Measurements from ENCODE around the gene MYBPC2.
A peak's percentile ranks its signal among the peaks of the same experiment; 100 is the strongest.

The MYBPC2 gene

DNA sequence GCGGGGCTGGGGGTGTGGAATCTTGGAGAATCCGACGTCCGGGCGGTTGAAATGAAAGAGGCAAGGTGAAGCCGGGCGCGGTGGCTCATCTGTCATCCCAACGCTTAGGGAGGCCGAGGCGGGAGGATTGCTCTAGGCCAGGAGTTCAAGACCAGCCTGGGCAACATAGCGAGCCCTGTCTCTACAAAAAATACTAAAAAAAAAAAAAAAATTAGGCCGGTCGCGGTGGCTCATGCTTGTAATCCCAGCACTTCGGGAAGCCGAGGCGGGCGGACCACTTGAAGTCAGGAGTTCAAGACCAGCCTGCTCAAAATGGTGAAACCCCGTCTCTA, 44.2 kb downstream of the MYBPC2 start:
- TF ChIP-seq, protein P1, sequence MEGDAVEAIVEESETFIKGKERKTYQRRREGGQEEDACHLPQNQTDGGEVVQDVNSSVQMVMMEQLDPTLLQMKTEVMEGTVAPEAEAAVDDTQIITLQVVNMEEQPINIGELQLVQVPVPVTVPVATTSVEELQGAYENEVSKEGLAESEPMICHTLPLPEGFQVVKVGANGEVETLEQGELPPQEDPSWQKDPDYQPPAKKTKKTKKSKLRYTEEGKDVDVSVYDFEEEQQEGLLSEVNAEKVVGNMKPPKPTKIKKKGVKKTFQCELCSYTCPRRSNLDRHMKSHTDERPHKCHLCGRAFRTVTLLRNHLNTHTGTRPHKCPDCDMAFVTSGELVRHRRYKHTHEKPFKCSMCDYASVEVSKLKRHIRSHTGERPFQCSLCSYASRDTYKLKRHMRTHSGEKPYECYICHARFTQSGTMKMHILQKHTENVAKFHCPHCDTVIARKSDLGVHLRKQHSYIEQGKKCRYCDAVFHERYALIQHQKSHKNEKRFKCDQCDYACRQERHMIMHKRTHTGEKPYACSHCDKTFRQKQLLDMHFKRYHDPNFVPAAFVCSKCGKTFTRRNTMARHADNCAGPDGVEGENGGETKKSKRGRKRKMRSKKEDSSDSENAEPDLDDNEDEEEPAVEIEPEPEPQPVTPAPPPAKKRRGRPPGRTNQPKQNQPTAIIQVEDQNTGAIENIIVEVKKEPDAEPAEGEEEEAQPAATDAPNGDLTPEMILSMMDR (IDR thresholded peaks at IDR 0.05; ENCODE audit: low read length, missing control alignments): no peak
- H3K4me3 ChIP-seq (replicated peaks; ENCODE audit: low read depth, low read length): peak overlapping the region; percentile 92
- no peak for DNase-seq (ENCODE audit: low read depth)

DNA sequence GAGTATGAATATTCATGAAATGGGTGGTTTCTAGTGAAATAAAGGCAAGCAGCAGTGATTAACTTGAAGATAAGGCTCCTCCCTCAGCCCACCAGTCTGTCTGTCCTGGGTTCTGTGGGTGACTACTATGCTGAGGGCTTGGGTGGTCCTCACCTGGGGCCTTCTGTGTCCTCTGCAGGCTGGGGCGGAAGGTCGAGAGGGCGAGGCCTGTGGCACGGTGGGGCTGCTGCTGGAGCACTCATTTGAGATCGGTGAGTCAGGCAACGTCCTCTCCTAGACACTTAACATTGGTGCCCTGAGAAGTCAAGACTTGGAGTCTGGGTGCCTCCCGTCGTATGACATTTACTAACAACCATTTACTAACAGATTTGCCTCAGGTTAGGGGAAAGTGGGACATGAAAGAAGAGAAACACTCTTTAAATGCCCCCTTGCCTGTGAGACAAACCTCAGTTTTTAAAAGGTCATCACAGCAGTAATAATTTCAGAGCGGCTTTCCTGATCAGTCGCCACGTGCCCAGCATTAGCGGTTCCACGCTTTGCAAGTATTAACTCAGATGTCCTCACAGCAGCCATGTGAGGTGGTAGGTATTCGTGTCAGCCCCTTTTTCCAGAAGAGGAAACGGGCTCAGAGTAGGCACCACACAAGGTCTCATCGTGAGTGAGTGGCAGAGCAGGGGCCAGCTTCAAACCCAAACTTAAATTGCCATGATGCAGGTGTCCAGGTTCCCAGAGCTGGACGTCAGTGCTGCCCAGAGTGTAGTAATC, 45.2 kb downstream of the MYBPC2 start:
- TF ChIP-seq, protein P1 (IDR thresholded peaks at IDR 0.05; ENCODE audit: low read length, missing control alignments): no peak
- DNase-seq (ENCODE audit: low read depth): no peak
- H3K4me3 ChIP-seq (replicated peaks; ENCODE audit: low read depth, low read length): no peak overlapping the region

DNA sequence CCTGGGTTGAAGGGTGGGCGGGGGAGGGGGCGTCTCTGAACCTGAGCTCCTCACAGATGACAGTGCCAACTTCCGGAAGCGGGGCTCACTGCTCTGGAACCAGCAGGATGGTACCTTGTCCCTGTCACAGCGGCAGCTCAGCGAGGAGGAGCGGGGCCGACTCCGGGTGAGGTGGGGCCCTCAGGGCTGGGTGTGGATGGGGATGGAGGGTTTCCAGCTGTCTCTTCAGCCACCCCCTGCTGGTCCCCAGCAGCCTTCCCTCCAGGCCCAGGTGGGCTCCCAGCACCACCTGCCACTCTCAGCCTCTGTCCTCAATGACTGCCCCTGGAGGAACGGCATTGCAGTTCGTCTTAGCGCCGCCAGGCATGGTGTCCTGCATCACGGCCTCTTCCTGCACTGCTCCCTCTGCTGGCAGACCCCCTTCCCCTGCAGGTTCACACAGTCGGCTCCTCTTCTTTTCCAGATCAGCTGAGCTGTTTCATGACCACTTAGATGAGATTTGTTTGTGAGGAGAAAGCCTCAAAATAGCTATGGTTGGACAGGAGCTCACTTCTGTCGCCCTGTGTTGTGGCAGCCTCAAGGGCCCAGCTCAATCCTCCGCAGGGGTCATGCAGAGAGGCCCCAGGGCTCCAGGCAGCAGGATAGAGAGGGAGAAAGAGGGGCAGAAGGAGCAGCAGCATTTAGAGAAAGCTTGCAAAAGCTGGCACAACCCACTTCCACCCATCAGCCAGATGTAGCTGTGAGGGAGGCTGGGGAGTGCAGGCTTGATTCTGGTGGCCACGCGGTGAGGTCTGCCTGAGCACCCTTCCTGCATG, 46.4 kb downstream of the MYBPC2 start:
- peak; percentile 52 for DNase-seq (ENCODE audit: low read depth)
- TF ChIP-seq, protein P1 (IDR thresholded peaks at IDR 0.05; ENCODE audit: low read length, missing control alignments): peak; percentile 62
- no peak overlapping the region for H3K4me3 ChIP-seq (replicated peaks; ENCODE audit: low read depth, low read length)

DNA sequence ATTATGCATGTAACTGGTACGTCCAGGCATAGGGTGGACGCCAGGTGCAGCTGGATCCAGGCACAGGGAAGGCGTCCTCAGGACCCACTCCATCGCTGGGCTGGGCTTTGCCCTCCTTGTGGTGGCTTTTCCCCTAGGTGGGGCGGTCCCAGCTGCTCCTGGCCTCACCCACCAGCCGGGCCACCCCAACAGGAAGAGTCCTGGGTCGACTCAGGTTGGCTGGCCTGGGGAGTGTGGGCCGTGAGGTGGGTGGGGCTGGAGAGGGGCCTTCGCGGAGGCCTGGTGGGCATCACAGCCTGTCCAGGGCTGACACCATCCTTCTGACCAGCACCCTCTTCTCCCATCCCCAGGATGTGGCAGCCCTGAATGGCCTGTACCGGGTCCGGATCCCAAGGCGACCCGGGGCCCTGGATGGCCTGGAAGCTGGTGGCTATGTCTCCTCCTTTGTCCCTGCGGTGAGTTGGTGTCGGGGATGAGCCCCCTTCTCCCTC, 47.1 kb downstream of the MYBPC2 start:
- no peak overlapping the region for H3K4me3 ChIP-seq (replicated peaks; ENCODE audit: low read depth, low read length)
- no peak for DNase-seq (ENCODE audit: low read depth)
- TF ChIP-seq, protein P1 (IDR thresholded peaks at IDR 0.05; ENCODE audit: low read length, missing control alignments): no peak

DNA sequence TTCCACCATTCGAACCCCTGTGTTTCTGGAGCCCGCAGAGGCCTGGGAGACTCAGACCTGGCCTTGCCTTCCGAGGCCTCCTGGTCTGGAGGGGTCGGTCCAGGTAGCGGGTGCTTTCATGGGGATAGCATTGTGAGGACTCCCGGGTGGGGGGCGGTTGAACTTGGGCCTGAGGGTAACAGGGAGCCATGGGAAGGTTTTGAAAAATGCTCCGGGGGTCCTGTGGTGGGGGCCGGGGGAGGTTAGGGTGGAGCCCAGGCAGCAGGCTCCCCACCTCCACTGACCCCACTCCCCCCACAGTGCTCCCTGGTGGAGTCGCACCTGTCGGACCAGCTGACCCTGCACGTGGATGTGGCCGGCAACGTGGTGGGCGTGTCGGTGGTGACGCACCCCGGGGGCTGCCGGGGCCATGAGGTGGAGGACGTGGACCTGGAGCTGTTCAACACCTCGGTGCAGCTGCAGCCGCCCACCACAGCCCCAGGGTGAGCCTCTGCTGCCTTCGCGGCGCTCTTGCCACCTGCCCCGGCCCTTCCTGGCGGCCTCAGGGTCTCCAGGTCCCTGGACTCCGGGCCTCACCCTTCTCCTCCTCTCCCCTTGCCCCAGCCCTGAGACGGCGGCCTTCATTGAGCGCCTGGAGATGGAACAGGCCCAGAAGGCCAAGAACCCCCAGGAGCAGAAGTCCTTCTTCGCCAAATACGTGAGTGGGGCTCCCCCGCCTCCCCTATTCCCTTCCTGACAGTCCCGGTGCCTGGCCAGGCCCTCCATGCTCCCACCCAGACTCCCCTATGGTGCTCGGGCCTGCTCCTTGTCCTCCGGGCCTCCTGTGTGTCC, 47.8 kb downstream of the MYBPC2 start:
- H3K4me3 ChIP-seq (replicated peaks; ENCODE audit: low read depth, low read length): no peak overlapping the region
- DNase-seq (ENCODE audit: low read depth): no peak
- TF ChIP-seq, protein P1 (IDR thresholded peaks at IDR 0.05; ENCODE audit: low read length, missing control alignments): no peak

DNA sequence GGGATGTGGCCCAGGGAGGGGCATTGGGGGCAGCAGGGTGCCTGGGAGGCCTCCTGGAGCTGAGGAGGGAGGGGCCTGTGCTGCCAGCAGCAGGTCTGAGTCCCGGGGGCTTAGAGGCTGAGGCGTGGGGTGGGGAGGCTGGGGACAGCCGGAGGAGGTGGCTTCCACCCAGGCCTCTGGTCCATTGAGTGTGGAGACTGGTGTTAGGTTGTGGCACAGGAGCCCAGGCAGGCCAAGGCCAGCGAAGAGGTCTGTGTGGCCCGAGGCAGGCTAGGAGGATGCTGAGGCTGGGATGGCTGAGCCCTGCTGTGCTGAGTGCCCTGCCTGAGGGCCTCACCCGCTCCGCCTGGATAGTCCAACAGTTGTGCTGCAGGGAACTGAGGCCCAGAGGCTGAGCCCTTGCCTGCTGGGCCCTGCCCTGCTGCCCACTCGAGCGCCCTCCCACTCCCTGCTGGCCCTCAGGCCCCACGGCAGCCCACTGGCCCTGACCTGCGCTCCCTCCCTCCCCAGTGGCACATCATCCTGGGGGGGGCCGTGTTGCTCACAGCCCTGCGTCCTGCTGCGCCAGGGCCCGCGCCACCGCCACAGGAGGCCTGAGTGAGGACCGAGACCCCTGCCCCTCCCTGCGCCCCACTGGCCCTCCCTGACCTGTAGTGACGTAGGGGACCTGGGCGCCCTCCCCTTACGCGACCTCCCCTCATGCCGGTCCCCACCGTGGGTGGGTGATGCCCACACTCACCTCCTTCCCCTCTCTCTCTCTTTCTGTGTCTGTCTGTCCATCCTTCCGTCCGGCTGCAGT, 48.9 kb downstream of the MYBPC2 start:
- no peak for DNase-seq (ENCODE audit: low read depth)
- H3K4me3 ChIP-seq (replicated peaks; ENCODE audit: low read depth, low read length): no peak overlapping the region
- TF ChIP-seq, protein P1 (IDR thresholded peaks at IDR 0.05; ENCODE audit: low read length, missing control alignments): no peak
